Stimulated activated effector memory CD8-positive, alpha-beta T cell treated with anti-CD3 and anti-CD28 coated beads, Interleukin-12 subunit alpha, Interleukin-12 subunit beta, amount 100 ng/mL, for 72 hours (primary cell): Measurements from ENCODE around the gene CPO.
A peak's percentile ranks its signal among the peaks of the same experiment; 100 is the strongest.
"Not testable (repeated sequence)": the region's sequence is repeated elsewhere in the genome, so short reads cannot be mapped to it uniquely, and the experiment has no call there.

Source experiments
- ATAC-seq: fragments of 150-1000 bp; cut with Tn5 transposase; 2 replicates; pipeline ENCODE4 v1.10.0; 2021
- DNase-seq, 2 donors: peaks; one replicate each; pipeline ENCODE4 v3.0.0; 2021 to 2022; ENCODE audit warnings: low spot score in 2 of 2
- H3K27ac Mint-ChIP-seq: one replicate; pipeline ENCODE4 v1.8.0; 2022; ENCODE audit warnings: mild to moderate bottlenecking, mixed read lengths
- H3K36me3 Mint-ChIP-seq: one replicate; pipeline ENCODE4 v1.8.0; 2022; ENCODE audit warnings: mild to moderate bottlenecking, mixed read lengths
- H3K4me1 Mint-ChIP-seq: one replicate; pipeline ENCODE4 v1.8.0; 2022; ENCODE audit warnings: mixed read lengths
- H3K4me3 Mint-ChIP-seq: one replicate; pipeline ENCODE4 v1.8.0; 2022; ENCODE audit warnings: mild to moderate bottlenecking, mixed read lengths
- H3K9me3 Mint-ChIP-seq: one replicate; pipeline ENCODE4 v1.8.0; 2022; ENCODE audit warnings: mixed read lengths

Gene CPO

DNA sequence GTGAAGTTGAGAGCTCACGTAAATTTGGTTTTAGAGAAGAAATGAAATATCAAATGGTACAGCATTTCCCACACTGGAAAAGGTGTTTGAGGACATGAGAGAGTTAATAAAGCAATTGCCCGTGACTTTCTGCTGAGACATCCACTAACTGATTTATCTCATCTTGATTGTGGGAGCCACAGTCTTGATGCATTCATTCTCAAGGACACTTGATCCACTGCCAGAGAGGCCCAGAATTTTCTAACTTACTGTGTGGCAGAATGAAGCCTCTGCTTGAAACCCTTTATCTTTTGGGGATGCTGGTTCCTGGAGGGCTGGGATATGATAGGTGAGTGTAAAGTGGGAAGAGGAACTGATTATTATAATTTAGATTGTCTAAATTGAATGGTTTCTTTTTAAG is at the start of gene CPO:
Gene CPO, plus strand, starts transcription at position 179 of the 400 bp plus-strand sequence. Its CDS starts 82 bp downstream, at position 261.
- no peak for DNase-seq
- no peaks in the 10 kb centered on the region for H3K4me1 Mint-ChIP-seq
- H3K27ac Mint-ChIP-seq, result no peak within 1 kb of the TSS
- no peaks in the 10 kb centered on the region for H3K36me3 Mint-ChIP-seq
- peaks cover 6% of the 10 kb centered on the region for H3K9me3 Mint-ChIP-seq
- no peak within 1 kb of the TSS for H3K4me3 Mint-ChIP-seq
- no peak for ATAC-seq

- DNase-seq (no peak), ATAC-seq (no peak)
- H3K9me3 Mint-ChIP-seq, result no peaks in the 10 kb centered on the region
- H3K36me3 Mint-ChIP-seq, result no peaks in the 10 kb centered on the region
- no peaks in the 10 kb centered on the region for H3K4me1 Mint-ChIP-seq
- H3K4me3 Mint-ChIP-seq, result no peak overlapping the region
- no peak overlapping the region for H3K27ac Mint-ChIP-seq
Observed at GRCh38 chr2:206890179-206890578, 49.1 kb upstream of the CPO start.

GRCh38 chr2:206890926-206891325 is 48.4 kb upstream of the CPO start:
- H3K4me3 Mint-ChIP-seq, result no peak overlapping the region
- no peaks in the 10 kb centered on the region for H3K4me1 Mint-ChIP-seq
- no peak for DNase-seq
- no peak for ATAC-seq
- H3K9me3 Mint-ChIP-seq, result no peaks in the 10 kb centered on the region
- H3K36me3 Mint-ChIP-seq, result no peaks in the 10 kb centered on the region
- no peak overlapping the region for H3K27ac Mint-ChIP-seq

GRCh38 chr2:206915121-206915520 is 24.2 kb upstream of the CPO start:
- no peaks in the 10 kb centered on the region for H3K4me1 Mint-ChIP-seq
- peak; percentile 99 for ATAC-seq
- H3K36me3 Mint-ChIP-seq, result no peaks in the 10 kb centered on the region
- DNase-seq, result no peak
- H3K27ac Mint-ChIP-seq, result no peak overlapping the region
- H3K9me3 Mint-ChIP-seq, result no peaks in the 10 kb centered on the region
- H3K4me3 Mint-ChIP-seq, result no peak overlapping the region

DNA sequence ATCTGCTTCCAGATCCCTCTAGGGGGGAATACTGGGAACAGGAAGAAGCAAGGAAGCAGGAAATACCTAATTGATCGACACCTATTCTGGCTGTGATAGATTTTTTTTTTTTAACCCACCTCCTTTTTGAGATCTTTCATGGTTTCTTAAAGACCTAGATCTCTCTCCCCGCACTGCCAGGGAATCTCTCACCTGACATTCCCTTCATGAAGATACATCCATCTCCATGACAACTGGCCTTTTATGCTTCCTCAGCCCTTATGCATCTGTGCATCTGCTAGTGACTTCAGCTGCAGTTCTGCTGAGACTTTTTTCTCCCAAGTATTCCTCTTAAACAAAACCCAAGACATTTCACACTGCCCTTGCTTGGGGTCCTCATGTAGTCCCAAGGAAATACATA is 21.1 kb upstream of the CPO start:
- DNase-seq (no peak), ATAC-seq (no peak)
- Mint-ChIP-seq H3K4me1 (no peaks in the 10 kb centered on the region), H3K36me3 (no peaks in the 10 kb centered on the region), H3K27ac (no peak overlapping the region), H3K4me3 (no peak overlapping the region), H3K9me3 (peaks cover 8% of the 10 kb centered on the region)

- Mint-ChIP-seq H3K4me1 (no peaks in the 10 kb centered on the region), H3K4me3 (no peak overlapping the region), H3K9me3 (peaks cover 8% of the 10 kb centered on the region), H3K27ac (no peak overlapping the region), H3K36me3 (no peaks in the 10 kb centered on the region)
- no peak for DNase-seq
- ATAC-seq, result no peak
Observed at GRCh38 chr2:206920310-206920709, 19.0 kb upstream of the CPO start.

GRCh38 chr2:206920951-206921350 is 18.4 kb upstream of the CPO start:
- DNase-seq (no peak), ATAC-seq (peak; percentile 47)
- H3K36me3 Mint-ChIP-seq, result no peaks in the 10 kb centered on the region
- no peak overlapping the region for H3K27ac Mint-ChIP-seq
- no peaks in the 10 kb centered on the region for H3K4me1 Mint-ChIP-seq
- peaks cover 8% of the 10 kb centered on the region for H3K9me3 Mint-ChIP-seq
- no peak overlapping the region for H3K4me3 Mint-ChIP-seq

DNA sequence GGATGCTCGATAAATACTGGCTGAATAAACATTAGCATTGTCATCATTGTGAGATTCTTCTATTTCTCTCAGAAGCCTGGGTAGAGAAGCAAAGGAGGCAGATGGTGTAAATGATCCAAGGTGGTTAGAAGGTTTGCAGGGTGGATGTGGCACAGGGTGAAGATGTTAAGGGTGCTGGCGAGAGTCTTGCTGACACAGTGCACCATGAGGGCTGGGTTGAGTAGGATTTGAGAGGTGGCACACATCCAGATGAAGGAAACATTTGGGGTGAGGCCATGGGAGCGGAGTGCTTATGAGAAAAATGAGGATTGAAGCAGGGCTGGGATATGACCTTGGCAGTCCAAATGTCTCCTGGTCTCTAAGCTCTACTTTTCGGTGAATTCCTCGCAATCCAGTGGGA is 17.8 kb upstream of the CPO start:
- no peak overlapping the region for H3K4me3 Mint-ChIP-seq
- no peak for DNase-seq
- no peaks in the 10 kb centered on the region for H3K36me3 Mint-ChIP-seq
- peaks cover 12% of the 10 kb centered on the region for H3K9me3 Mint-ChIP-seq
- ATAC-seq, result no peak
- no peak overlapping the region for H3K27ac Mint-ChIP-seq
- H3K4me1 Mint-ChIP-seq, result no peaks in the 10 kb centered on the region

DNA sequence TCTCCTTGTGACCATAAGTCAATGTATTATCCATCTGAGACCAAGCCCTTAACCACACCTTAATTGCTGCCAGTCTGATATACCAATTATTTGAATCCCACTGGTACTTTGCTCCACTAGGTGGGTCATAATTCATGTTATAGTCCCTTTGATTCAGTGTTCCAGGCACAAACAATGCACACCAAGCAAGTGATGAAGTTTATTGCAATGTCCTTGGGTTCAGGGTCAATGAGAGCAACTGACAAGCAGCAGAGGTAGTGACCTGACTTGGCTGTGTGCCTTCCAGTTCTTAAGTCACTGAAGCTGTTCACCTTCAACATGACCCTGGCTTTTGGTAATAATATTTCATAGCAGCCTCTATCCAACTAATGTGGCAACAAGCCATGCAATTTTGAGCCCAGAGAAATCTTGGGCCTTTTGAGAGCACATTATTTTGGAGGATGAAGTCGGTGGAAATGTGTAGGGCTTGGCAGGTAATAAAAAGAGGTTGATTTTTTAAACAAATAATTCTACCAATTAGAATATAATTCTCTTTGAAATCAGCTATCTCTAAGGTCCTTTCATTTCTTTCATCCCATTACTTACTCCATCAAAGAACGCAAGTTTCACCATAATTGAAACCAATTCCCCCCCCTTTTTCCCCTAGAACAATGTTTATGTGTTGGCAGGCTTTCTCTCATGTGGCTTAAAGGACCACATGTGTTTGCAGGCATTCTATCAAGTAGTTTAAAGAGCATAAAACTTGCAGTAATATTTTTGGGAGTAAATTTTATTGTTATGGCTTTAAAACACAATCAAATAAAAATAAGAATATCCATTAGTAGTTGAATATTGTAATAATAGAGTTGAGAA is 3.1 kb upstream of the CPO start:
- H3K9me3 Mint-ChIP-seq, result peaks cover 6% of the 10 kb centered on the region
- ATAC-seq, result no peak
- H3K36me3 Mint-ChIP-seq, result no peaks in the 10 kb centered on the region
- H3K27ac Mint-ChIP-seq, result no peak overlapping the region
- H3K4me3 Mint-ChIP-seq, result no peak overlapping the region
- DNase-seq, result no peak
- no peaks in the 10 kb centered on the region for H3K4me1 Mint-ChIP-seq

- DNase-seq (no peak), ATAC-seq (no peak)
- Mint-ChIP-seq H3K36me3 (no peaks in the 10 kb centered on the region), H3K4me1 (no peaks in the 10 kb centered on the region), H3K4me3 (no peak overlapping the region), H3K9me3 (peaks cover 6% of the 10 kb centered on the region), H3K27ac (no peak overlapping the region)
Observed at GRCh38 chr2:206936843-206937230, 2.5 kb upstream of the CPO start.

GRCh38 chr2:206937555-206937954 is 1.8 kb upstream of the CPO start:
- H3K9me3 Mint-ChIP-seq, result peaks cover 6% of the 10 kb centered on the region
- H3K4me3 Mint-ChIP-seq, result no peak overlapping the region
- ATAC-seq (no peak), DNase-seq (no peak)
- H3K36me3 Mint-ChIP-seq, result no peaks in the 10 kb centered on the region
- no peaks in the 10 kb centered on the region for H3K4me1 Mint-ChIP-seq
- no peak overlapping the region for H3K27ac Mint-ChIP-seq

GRCh38 chr2:206940546-206940945 is 1.2 kb downstream of the CPO start:
- DNase-seq, result no peak
- H3K27ac Mint-ChIP-seq, result no peak overlapping the region
- no peaks in the 10 kb centered on the region for H3K4me1 Mint-ChIP-seq
- H3K4me3 Mint-ChIP-seq, result no peak overlapping the region
- no peaks in the 10 kb centered on the region for H3K36me3 Mint-ChIP-seq
- peaks cover 3% of the 10 kb centered on the region for H3K9me3 Mint-ChIP-seq
- no peak for ATAC-seq

GRCh38 chr2:206942592-206943478 is 3.5 kb downstream of the CPO start:
- ATAC-seq (no peak), DNase-seq (no peak)
- H3K4me3 Mint-ChIP-seq, result no peak overlapping the region
- H3K9me3 Mint-ChIP-seq, result peaks cover 2% of the 10 kb centered on the region
- H3K4me1 Mint-ChIP-seq, result no peaks in the 10 kb centered on the region
- H3K36me3 Mint-ChIP-seq, result no peaks in the 10 kb centered on the region
- no peak overlapping the region for H3K27ac Mint-ChIP-seq

DNA sequence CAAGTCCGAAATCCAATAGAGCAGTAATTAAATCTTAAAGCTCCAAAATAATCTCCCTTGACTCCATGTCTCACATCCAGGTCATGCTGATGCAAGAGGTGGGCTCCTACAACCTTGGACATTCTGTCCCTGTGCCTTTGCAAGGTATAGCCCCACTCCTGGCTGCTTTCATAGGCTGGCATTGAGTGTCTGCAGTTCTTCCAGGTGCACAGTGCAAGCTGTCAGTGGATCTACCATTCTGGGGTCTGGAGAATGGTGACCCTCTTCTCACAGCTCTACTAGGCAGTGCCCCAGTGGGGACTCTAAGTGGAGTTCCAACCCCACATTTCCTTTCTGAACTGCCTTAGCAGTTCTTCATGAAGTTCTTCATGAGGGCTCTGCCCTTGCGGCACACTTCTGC is 14.1 kb downstream of the CPO start:
- H3K27ac Mint-ChIP-seq, ATAC-seq, H3K36me3 Mint-ChIP-seq, H3K4me1 Mint-ChIP-seq, H3K4me3 Mint-ChIP-seq, H3K9me3 Mint-ChIP-seq, DNase-seq: not testable (repeated sequence)

DNA sequence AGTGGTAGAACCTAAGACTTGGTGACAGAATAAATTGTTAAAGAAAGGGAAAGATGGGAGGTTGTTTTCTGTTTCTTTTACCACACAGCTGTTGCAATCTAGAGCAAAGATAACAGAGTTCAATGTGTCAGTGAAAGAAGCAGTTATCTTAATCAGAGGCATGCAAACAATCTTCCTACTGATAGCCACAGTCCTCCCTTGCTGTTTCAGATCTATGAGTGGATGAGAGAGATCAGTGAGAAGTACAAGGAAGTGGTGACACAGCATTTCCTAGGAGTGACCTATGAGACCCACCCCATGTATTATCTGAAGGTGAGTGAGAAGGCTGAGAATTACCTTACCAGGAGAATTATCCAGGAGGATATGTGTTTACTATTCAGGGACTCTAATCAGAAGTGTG is 15.9 kb downstream of the CPO start:
- H3K4me1 Mint-ChIP-seq, result no peaks in the 10 kb centered on the region
- ATAC-seq (no peak), DNase-seq (no peak)
- H3K9me3 Mint-ChIP-seq, result peaks cover 3% of the 10 kb centered on the region
- no peak overlapping the region for H3K4me3 Mint-ChIP-seq
- H3K36me3 Mint-ChIP-seq, result no peaks in the 10 kb centered on the region
- no peak overlapping the region for H3K27ac Mint-ChIP-seq

DNA sequence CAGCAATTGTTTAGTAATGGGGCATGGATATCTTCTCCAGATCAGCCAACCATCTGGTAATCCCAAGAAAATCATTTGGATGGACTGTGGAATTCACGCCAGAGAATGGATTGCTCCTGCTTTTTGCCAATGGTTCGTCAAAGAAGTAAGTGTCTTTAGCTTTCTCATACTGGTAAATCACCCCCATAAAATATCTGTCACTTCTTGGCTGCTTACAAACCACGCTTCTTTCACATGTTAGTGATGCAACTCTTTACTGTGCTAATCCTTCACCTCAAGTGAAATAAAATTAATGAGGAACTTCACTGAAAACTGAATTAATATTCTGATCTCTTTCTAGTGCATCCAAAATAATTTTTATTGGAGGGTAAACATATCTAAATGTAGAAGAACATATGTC is 18.9 kb downstream of the CPO start:
- no peak overlapping the region for H3K4me3 Mint-ChIP-seq
- H3K36me3 Mint-ChIP-seq, result no peaks in the 10 kb centered on the region
- H3K4me1 Mint-ChIP-seq, result no peaks in the 10 kb centered on the region
- no peak for DNase-seq
- H3K27ac Mint-ChIP-seq, result no peak overlapping the region
- peaks cover 3% of the 10 kb centered on the region for H3K9me3 Mint-ChIP-seq
- no peak for ATAC-seq
